GM12878 (cell line): ENCODE data around the gene OR2C3. TPM values are rescaled to one million over a fixed set of nuclear protein-coding genes. Genes with fewer than 3 reads are reported as not detected.

ENCODE experiments used
- ATAC-seq: fragments of 200-7000 bp; cut with Tn5 transposase; 3 replicates; pipeline ENCODE4 v1.9.1; 2020; ENCODE audit warnings: mild to moderate bottlenecking, moderate library complexity
- BruUV-seq: library from RNA; stranded (reverse); fragments of 400-500 nt; replicated peaks from 2 replicates; lab custom pipeline; 2021; lab: Mats Ljungman, UMichigan
- CTCF ChIA-PET: fragments of 300-600 bp; sonication (Branson Sonifier 250); formaldehyde crosslinking; extraction: SDS; loops from one replicate; lab custom pipeline; 2021; ENCODE audit warnings: inconsistent platforms; lab: Yijun Ruan, JAX
- POLR2A ChIA-PET: fragments of 350-600 bp; formaldehyde crosslinking; extraction: SDS; loops from one replicate; lab custom pipeline; 2021; ENCODE audit warnings: inconsistent platforms; lab: Charles Lee
- RAD21 ChIA-PET: fragments of 300-600 bp; sonication (Branson Sonifier 250); formaldehyde crosslinking; loops from one replicate; lab custom pipeline; 2023; ENCODE audit warnings: antibody characterized with exemption; ENCODE audit not compliant: unreplicated experiment; lab: Charles Lee
- SMC1A ChIA-PET: fragments of 300-600 bp; sonication (Branson Sonifier 250); formaldehyde crosslinking; loops from one replicate; lab custom pipeline; 2023; ENCODE audit not compliant: unreplicated experiment, uncharacterized antibody; lab: Charles Lee
- DNase-seq: peaks from one replicate; pipeline ENCODE4 v3.0.0-alpha.2; 2011; ENCODE audit warnings: low read depth, low spot score
- FAIRE-seq: peaks from 3 replicates; lab custom pipeline; 2011; peaks lifted over from hg19 to GRCh38; lab: Jason Lieb, UNC
- H2AFZ ChIP-seq: 2 replicates; pipeline ENCODE4 v1.6.0; 2011; ENCODE audit warnings: low read depth, low read length, control low read depth; ENCODE audit not compliant: control insufficient read depth
- H3K27ac ChIP-seq: 2 replicates; pipeline ENCODE4 v1.5.1; 2011; ENCODE audit warnings: control low read depth; ENCODE audit not compliant: control insufficient read depth, insufficient read depth
- H3K27me3 ChIP-seq, 2 experiments: replicated peaks in 1 of 2; 2 replicates each; pipeline versions ENCODE4 v1.6.0 to v1.6.1; 2011; ENCODE audit warnings: low read length in 1 of 2; ENCODE audit not compliant: control insufficient read depth in 2 of 2, insufficient read depth in 2 of 2
- H3K36me3 ChIP-seq, 2 experiments: 2 replicates each; pipeline ENCODE4 v1.5.1; 2011; ENCODE audit warnings: low read length in 1 of 2; ENCODE audit not compliant: control insufficient read depth in 2 of 2, insufficient read depth in 2 of 2
- H3K4me1 ChIP-seq: 2 replicates; pipeline ENCODE4 v1.6.1; 2011; ENCODE audit warnings: mild to moderate bottlenecking, low read length, moderate library complexity, mixed read lengths; ENCODE audit not compliant: control insufficient read depth, insufficient read depth
- H3K4me2 ChIP-seq: 2 replicates; pipeline ENCODE4 v1.6.0; 2011; ENCODE audit warnings: control low read depth; ENCODE audit not compliant: control insufficient read depth, insufficient read depth
- H3K4me3 ChIP-seq: fragments of 200-600 bp; sonication (generic); 2 replicates; pipeline ENCODE4 v1.5.1; 2016
- H3K79me2 ChIP-seq: 2 replicates; pipeline ENCODE4 v1.6.0; 2011; ENCODE audit warnings: low read length; ENCODE audit not compliant: control insufficient read depth, insufficient read depth
- H3K9ac ChIP-seq: 2 replicates; pipeline ENCODE4 v1.8.0; 2011; ENCODE audit warnings: low read length, control low read depth, mixed read lengths; ENCODE audit not compliant: control insufficient read depth, insufficient read depth
- H3K9me3 ChIP-seq: replicated peaks from 3 replicates; pipeline ENCODE4 v1.5.1; 2011; ENCODE audit warnings: mild to moderate bottlenecking, low read length; ENCODE audit not compliant: control insufficient read depth, insufficient read depth
- H4K20me1 ChIP-seq: 2 replicates; pipeline ENCODE4 v1.6.0; 2011; ENCODE audit not compliant: control insufficient read depth, insufficient read depth
- RUNX3 ChIP-seq: IDR thresholded peaks from 2 replicates; pipeline ENCODE4 v1.6.1; 2012; ENCODE audit warnings: low read length, inconsistent platforms
- SMC3 ChIP-seq: IDR thresholded peaks from 2 replicates; pipeline ENCODE4 v1.6.1; 2011; ENCODE audit warnings: low read length, improper control_type of control experiment, borderline replicate concordance
- SREBF2 ChIP-seq: IDR thresholded peaks from 2 replicates; pipeline ENCODE4 v1.6.1; 2012; ENCODE audit warnings: mild to moderate bottlenecking, low read length
- WGBS: methylation state at CpG from one replicate; pipeline ENCODE4 v1.1.6; 2016; ENCODE audit warnings: low lambda C conversion rate; ENCODE audit not compliant: insufficient replicate concordance, insufficient coverage; ENCODE audit errors: missing lambda C conversion rate; 5-methylcytosine and 5-hydroxymethylcytosine counted together
- in situ Hi-C: fragments of 300-500 bp; cut with MboI; formaldehyde crosslinking; loops from 9 replicates; pipeline ENCODE4 v1.14.3; 2018; ENCODE audit warnings: mixed read lengths
- intact Hi-C: fragments of 100-400 bp; cut with micrococcal nuclease; formaldehyde crosslinking; loops from one replicate; pipeline ENCODE4 v1.14.2; 2022; ENCODE audit not compliant: unreplicated experiment
- polyA plus RNA-seq, 11 experiments: library from polyadenylated mRNA; depleted of rRNA in 4 of 11; unstranded in 6 of 11; stranded (reverse) in 5 of 11; fragments of >200 nt; fragmentation: Nextera tagmentation in 4 of 11; fragmentation: Illumina TruSeq in 1 of 11; extraction: Ambion mirVana in 4 of 11; extraction: Trizol in 1 of 11; gene quantifications; 1 replicate in 1 of 11; 2 replicates in 10 of 11; pipeline versions ENCODE4 v1.2.1 to v1.2.3, GENCODE V29; 2011 to 2016; ENCODE audit warnings: inconsistent platforms in 2 of 11, missing spikeins in 2 of 11, low read depth in 1 of 11
- total RNA-seq, 4 experiments: library from RNA; depleted of rRNA in 3 of 4; stranded (reverse); fragments of >200 nt in 3 of 4; fragmentation: Illumina TruSeq in 1 of 4; extraction: Trizol in 1 of 4; gene quantifications; 2 replicates each; pipeline versions ENCODE4 v1.2.1 to v1.2.3, GENCODE V29; 2013 to 2021
- TF ChIP-seq, protein P1 (sequence below): fragments of 450-650 bp; conservative IDR thresholded peaks from 2 replicates; pipeline ENCODE4 v1.6.1; 2017; ENCODE audit warnings: mild to moderate bottlenecking, moderate library complexity
- TF ChIP-seq, protein P2 (sequence below): fragments of 450-650 bp; IDR thresholded peaks from 2 replicates; pipeline ENCODE4 v1.6.1; 2016; ENCODE audit warnings: mild to moderate bottlenecking

The OR2C3 gene
- total and polyA plus RNA-seq, 10 of the 15 experiments (the other 5 are each of a cell fraction or from before 2014, with no cell fraction given): not detected

- intact Hi-C loops: no loop called here
- no peak overlapping the region for H3K9ac ChIP-seq
- no peak overlapping the region for H2AFZ ChIP-seq
- no peak overlapping the region for H3K4me2 ChIP-seq
- no peaks in the 10 kb centered on the region for H3K4me1 ChIP-seq
- no peaks in the 10 kb centered on the region for H3K36me3 ChIP-seq
- ChIA-PET POLR2A (no interaction called here), CTCF (interaction anchor here (0.6 kb wide), 1 partner anchor 62 kb away, joined by 3 read pairs; no protein-coding TSS in a partner anchor), RAD21 (no interaction called here), SMC1A (no interaction called here)
- no TSS peak for BruUV-seq
- ATAC-seq: no peak
- 0% methylated on average over 5 of the region's 5 CpGs for WGBS
- H3K27me3 ChIP-seq: no peaks in the 10 kb centered on the region; a peak in 1 of 4 replicates
- no peaks in the 10 kb centered on the region for H3K9me3 ChIP-seq
- no peak for FAIRE-seq
- in situ Hi-C loops: no loop called here
- no peak overlapping the region for H3K4me3 ChIP-seq
- DNase-seq: no peak
- TF ChIP-seq, protein P1, sequence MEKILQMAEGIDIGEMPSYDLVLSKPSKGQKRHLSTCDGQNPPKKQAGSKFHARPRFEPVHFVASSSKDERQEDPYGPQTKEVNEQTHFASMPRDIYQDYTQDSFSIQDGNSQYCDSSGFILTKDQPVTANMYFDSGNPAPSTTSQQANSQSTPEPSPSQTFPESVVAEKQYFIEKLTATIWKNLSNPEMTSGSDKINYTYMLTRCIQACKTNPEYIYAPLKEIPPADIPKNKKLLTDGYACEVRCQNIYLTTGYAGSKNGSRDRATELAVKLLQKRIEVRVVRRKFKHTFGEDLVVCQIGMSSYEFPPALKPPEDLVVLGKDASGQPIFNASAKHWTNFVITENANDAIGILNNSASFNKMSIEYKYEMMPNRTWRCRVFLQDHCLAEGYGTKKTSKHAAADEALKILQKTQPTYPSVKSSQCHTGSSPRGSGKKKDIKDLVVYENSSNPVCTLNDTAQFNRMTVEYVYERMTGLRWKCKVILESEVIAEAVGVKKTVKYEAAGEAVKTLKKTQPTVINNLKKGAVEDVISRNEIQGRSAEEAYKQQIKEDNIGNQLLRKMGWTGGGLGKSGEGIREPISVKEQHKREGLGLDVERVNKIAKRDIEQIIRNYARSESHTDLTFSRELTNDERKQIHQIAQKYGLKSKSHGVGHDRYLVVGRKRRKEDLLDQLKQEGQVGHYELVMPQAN: no peak
- TF ChIP-seq SREBF2: no peak
- no peak for TF ChIP-seq RUNX3
- TF ChIP-seq, protein P2, sequence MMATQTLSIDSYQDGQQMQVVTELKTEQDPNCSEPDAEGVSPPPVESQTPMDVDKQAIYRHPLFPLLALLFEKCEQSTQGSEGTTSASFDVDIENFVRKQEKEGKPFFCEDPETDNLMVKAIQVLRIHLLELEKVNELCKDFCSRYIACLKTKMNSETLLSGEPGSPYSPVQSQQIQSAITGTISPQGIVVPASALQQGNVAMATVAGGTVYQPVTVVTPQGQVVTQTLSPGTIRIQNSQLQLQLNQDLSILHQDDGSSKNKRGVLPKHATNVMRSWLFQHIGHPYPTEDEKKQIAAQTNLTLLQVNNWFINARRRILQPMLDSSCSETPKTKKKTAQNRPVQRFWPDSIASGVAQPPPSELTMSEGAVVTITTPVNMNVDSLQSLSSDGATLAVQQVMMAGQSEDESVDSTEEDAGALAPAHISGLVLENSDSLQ: no peak
- no peak for TF ChIP-seq SMC3
- no peaks in the 10 kb centered on the region for H4K20me1 ChIP-seq
- no peaks in the 10 kb centered on the region for H3K79me2 ChIP-seq
- no peak overlapping the region for H3K27ac ChIP-seq
Observed at GRCh38 chr1:247548092-247548491, 11.9 kb upstream of the OR2C3 start.
